Measurements from ENCODE around the gene ABLIM1.

GRCh38 chr10:114645706-114646105 lies 12.4 kb downstream of the ABLIM1 start:
- TF ChIP-seq CTCF (IDR thresholded peaks at IDR 0.05; ENCODE audit: low read depth, low read length) (no peak), EZH2phosphoT487 (IDR thresholded peaks at IDR 0.05; ENCODE audit: low read depth) (no peak)
